Stomach (tissue), 9 donors: Measurements from ENCODE around the gene P2RY12. TPM values are rescaled to one million over a fixed set of nuclear protein-coding genes. Genes with fewer than 3 reads are reported as not detected.

Experiments
- DNase-seq, 2 donors: peaks; one replicate each; pipeline versions ENCODE4 v3.0.0 to v3.0.0-alpha.2; 2013 to 2019
- H3K27ac ChIP-seq, 5 donors: fragments of 200-600 bp in 4 of 5; sonication (generic) in 4 of 5; one replicate each; pipeline ENCODE4 v1.5.1; 2013 to 2019; ENCODE audit warnings: mild to moderate bottlenecking in 1 of 5, moderate library complexity in 1 of 5
- H3K27me3 ChIP-seq, 3 donors: fragments of 200-600 bp; sonication (generic); one replicate each; pipeline ENCODE4 v1.5.1; 2017 to 2019; ENCODE audit warnings: mixed run types in 1 of 3
- H3K36me3 ChIP-seq, 4 donors: fragments of 200-600 bp; sonication (generic); 1 replicate in 3 of 4; 2 replicates in 1 of 4; pipeline ENCODE4 v1.5.1; 2016 to 2019
- H3K4me1 ChIP-seq, 4 donors: fragments of 200-600 bp; sonication (generic); one replicate each; pipeline ENCODE4 v1.5.1; 2016 to 2019
- H3K4me3 ChIP-seq, 4 donors: fragments of 200-600 bp; sonication (generic) in 3 of 4; one replicate each; pipeline ENCODE4 v1.5.1; 2016 to 2019; ENCODE audit warnings: mild to moderate bottlenecking in 1 of 4
- H3K9me3 ChIP-seq, 4 donors: fragments of 200-600 bp; sonication (generic); one replicate each; pipeline ENCODE4 v1.5.1; 2016 to 2019
- CTCF ChIP-seq, 7 experiments: fragments of 450-650 bp in 4 of 7; fragments of 200-600 bp in 3 of 7; sonication (generic) in 3 of 7; IDR thresholded peaks; one replicate each; pipeline ENCODE4 v1.5.1; 2016 to 2019; ENCODE audit warnings: antibody characterized with exemption in 7 of 7, control low read depth in 2 of 7, mild to moderate bottlenecking in 1 of 7
- EP300 ChIP-seq: sonication (generic); formaldehyde crosslinking; IDR thresholded peaks from one replicate; pipeline ENCODE4 v1.6.1; 2017; ENCODE audit warnings: antibody characterized with exemption
- POLR2A ChIP-seq, 4 donors: fragments of 450-650 bp; IDR thresholded peaks; one replicate each; pipeline ENCODE4 v1.6.1; 2016; ENCODE audit warnings: antibody characterized with exemption in 4 of 4, control low read depth in 2 of 4, mild to moderate bottlenecking in 1 of 4, moderate library complexity in 1 of 4
- POLR2AphosphoS5 ChIP-seq, 3 donors: sonication (generic); formaldehyde crosslinking; IDR thresholded peaks; one replicate each; pipeline ENCODE4 v1.6.1; 2016; ENCODE audit warnings: antibody characterized with exemption in 3 of 3
- WGBS, 5 donors: extraction: QIAGEN DNeasy Blood & Tissue Kit in 3 of 5; methylation state at CpG; one replicate each; pipeline versions ENCODE4 v1.1.5 to v1.1.7; 2013 to 2018; 5-methylcytosine and 5-hydroxymethylcytosine counted together
- intact Hi-C: fragments of 100-400 bp; cut with DNase I; formaldehyde crosslinking; loops from one replicate; pipeline ENCODE4 v1.15.1; 2023; ENCODE audit warnings: low total_unique reads
- polyA plus RNA-seq, 3 donors: library from polyadenylated mRNA; stranded (reverse); fragments of 200-250 nt; gene quantifications; one replicate each; pipeline ENCODE4 v1.2.3, GENCODE V29; 2013
- total RNA-seq, 5 donors: library from RNA; depleted of rRNA; stranded (reverse); fragments of >200 nt; gene quantifications; one replicate each; pipeline versions ENCODE4 v1.1.0 to v1.2.3, GENCODE V29; 2014 to 2016
- donor health status: healthy with polysubstance abuse.
- donor health status: Bipolar disorder and iron deficiency.
- donor health status: healthy.

Gene P2RY12
- total and polyA plus RNA-seq, 8 donors = 0.40 to 4.8 (median 0.46) TPM; not detected in 3

DNA sequence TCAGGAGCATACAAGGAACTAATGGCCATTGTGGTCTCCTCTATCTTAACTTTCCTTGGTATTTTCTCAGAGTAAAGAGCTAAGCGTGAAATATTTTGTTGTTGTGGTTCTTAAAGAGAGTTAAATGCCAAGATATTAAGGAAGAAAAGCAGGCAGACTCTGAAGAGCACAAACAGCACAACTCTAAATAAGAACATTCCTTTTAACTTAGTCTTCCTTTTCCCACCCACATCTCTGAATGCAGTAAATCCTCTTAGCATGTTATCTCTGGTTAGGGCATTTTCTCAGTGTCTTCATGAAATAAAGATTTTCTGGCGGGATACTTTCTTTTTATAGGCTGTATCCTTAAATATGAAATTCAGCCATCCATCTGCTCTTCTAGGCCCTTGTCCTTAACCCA, 69.4 kb downstream of the P2RY12 start:
- no peak for TF ChIP-seq POLR2A (IDR thresholded peaks at IDR 0.05)
- no peak for TF ChIP-seq CTCF (IDR thresholded peaks at IDR 0.05)
- no peak for TF ChIP-seq EP300
- no peak for TF ChIP-seq POLR2AphosphoS5 (IDR thresholded peaks at IDR 0.05)
- H3K36me3 ChIP-seq = no peaks in the 10 kb centered on the region
- no peaks in the 10 kb centered on the region for H3K9me3 ChIP-seq
- 74 to 96% (median 91%) methylated on average over 2 of the region's 2 CpGs for WGBS, 5 donors
- no peak overlapping the region for H3K27ac ChIP-seq
- DNase-seq = no peak
- H3K4me1 ChIP-seq = no peaks in the 10 kb centered on the region
- no peak overlapping the region for H3K4me3 ChIP-seq
- no peaks in the 10 kb centered on the region for H3K27me3 ChIP-seq
- intact Hi-C loops = no loop called here

DNA sequence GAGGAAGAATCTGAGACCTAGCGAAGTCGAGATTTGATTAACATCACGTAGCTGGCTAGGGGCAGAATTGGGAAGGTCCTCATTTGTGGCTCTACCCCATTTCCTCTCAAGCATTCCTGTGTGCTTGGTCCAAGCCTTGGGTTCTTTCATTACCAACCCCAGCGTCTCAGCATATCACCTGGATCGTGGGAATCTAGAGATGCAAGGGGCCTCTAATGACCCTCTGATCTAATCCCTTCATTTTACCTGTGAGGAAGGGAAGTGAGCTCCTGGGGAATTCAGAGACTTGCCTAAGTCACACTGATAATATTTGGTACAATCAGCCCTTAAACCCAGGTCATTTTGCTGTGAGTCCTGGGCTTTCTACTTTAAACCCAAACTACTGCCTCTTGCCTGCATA, 70.0 kb downstream of the P2RY12 start:
- WGBS, 5 donors = 92 to 97% (median 96%) methylated on average over 5 of the region's 5 CpGs
- no peak for DNase-seq
- no peaks in the 10 kb centered on the region for H3K9me3 ChIP-seq
- H3K27ac ChIP-seq = no peak overlapping the region
- no peaks in the 10 kb centered on the region for H3K27me3 ChIP-seq
- no peaks in the 10 kb centered on the region for H3K36me3 ChIP-seq
- H3K4me3 ChIP-seq = no peak overlapping the region
- no peak for TF ChIP-seq EP300
- no peak for TF ChIP-seq POLR2A (IDR thresholded peaks at IDR 0.05)
- TF ChIP-seq POLR2AphosphoS5 (IDR thresholded peaks at IDR 0.05) = no peak
- no peak for TF ChIP-seq CTCF (IDR thresholded peaks at IDR 0.05)
- intact Hi-C loops = no loop called here
- no peaks in the 10 kb centered on the region for H3K4me1 ChIP-seq

DNA sequence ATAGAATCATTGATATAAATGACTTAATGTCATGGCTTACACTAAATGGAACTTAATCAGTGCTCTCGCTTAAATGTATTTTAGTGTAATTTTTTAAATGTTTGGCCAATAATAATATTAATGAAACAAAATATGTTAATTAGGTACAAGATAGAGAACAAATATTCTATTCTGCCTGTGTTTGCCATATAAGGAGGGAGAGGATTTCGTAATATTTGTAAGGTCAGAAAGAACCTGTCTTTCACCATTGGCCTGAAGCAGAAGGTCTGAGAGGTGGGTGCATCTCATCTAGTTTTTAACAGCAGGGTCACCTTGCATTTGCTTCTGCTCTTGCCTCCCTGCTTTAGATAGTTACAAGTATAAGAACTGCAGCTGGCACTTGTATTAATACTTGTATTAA, 70.4 kb downstream of the P2RY12 start:
- Histone ChIP-seq H3K4me3 (no peak overlapping the region), H3K36me3 (no peaks in the 10 kb centered on the region), H3K27me3 (no peaks in the 10 kb centered on the region), H3K27ac (no peak overlapping the region), H3K9me3 (no peaks in the 10 kb centered on the region), H3K4me1 (no peaks in the 10 kb centered on the region)
- intact Hi-C loops = no loop called here
- 77 to 96% (median 91%) methylated on average over 2 of the region's 2 CpGs for WGBS, 5 donors
- TF ChIP-seq POLR2A (IDR thresholded peaks at IDR 0.05) (no peak), EP300 (no peak), POLR2AphosphoS5 (IDR thresholded peaks at IDR 0.05) (no peak), CTCF (IDR thresholded peaks at IDR 0.05) (no peak)
- DNase-seq = no peak

- Histone ChIP-seq H3K4me3 (no peak overlapping the region), H3K27me3 (no peaks in the 10 kb centered on the region), H3K4me1 (no peaks in the 10 kb centered on the region), H3K9me3 (no peaks in the 10 kb centered on the region), H3K27ac (no peak overlapping the region), H3K36me3 (no peaks in the 10 kb centered on the region)
- WGBS, 5 donors = 67 to 81% (median 73%) methylated on average over 3 of the region's 3 CpGs
- DNase-seq = no peak
- intact Hi-C loops = no loop called here
- TF ChIP-seq POLR2AphosphoS5 (IDR thresholded peaks at IDR 0.05) = no peak
- TF ChIP-seq CTCF (IDR thresholded peaks at IDR 0.05) = no peak
- TF ChIP-seq EP300 = no peak
- no peak for TF ChIP-seq POLR2A (IDR thresholded peaks at IDR 0.05)
Observed at GRCh38 chr3:151312972-151313371, 71.6 kb downstream of the P2RY12 start.
